ENCODE measurements around the gene KIAA1614.

Gene KIAA1614

DNA sequence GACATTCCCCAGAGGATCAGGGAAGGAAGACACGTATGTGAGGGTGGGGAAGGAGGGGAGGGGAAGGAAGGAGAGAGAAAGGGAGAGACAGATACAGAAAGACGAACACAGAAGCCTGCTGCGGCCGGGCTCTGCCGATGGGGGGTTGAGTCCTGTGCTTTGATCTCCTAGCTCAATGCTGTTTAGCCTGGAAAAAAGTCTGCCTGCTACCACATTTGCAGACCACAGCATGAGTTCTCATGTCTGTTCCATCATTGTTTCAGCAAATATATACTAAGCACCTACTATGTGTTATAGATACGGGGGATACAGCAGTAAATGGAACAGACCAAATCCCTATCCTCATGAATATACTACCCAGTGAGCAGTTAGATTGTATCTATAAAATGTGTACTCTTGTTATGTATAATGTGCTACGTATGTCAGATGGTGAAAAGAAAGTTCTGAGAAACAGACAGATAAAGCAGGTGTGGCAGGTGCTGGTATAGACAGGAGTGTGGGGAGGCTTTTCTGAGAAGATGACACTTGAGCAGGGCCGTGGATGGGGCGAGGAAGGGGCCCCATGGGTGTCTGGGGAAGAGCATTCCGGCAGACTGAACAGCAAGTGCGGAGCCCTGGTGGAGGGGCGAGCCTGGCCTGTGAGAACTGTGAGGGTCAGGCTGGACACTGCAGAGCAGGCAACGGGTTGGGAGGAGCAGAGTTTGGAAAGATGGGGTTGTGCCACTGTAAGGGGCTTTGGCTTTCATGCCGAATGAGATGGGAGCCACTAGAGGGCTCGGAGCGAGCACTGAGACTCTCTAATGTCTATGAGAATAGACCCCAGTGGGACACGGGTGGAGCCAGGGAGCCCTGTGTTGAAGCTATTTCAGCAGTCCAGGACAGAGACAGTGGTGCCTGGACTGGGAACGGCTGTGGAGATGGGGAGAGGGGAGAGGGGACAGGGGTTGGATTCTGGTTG, 34.1 kb downstream of the KIAA1614 start:
- no peak for DNase-seq (ENCODE audit: low read depth)
- no peak overlapping the region for H3K4me3 ChIP-seq (replicated peaks; ENCODE audit: low read depth, low read length)
- TF ChIP-seq, protein P1, sequence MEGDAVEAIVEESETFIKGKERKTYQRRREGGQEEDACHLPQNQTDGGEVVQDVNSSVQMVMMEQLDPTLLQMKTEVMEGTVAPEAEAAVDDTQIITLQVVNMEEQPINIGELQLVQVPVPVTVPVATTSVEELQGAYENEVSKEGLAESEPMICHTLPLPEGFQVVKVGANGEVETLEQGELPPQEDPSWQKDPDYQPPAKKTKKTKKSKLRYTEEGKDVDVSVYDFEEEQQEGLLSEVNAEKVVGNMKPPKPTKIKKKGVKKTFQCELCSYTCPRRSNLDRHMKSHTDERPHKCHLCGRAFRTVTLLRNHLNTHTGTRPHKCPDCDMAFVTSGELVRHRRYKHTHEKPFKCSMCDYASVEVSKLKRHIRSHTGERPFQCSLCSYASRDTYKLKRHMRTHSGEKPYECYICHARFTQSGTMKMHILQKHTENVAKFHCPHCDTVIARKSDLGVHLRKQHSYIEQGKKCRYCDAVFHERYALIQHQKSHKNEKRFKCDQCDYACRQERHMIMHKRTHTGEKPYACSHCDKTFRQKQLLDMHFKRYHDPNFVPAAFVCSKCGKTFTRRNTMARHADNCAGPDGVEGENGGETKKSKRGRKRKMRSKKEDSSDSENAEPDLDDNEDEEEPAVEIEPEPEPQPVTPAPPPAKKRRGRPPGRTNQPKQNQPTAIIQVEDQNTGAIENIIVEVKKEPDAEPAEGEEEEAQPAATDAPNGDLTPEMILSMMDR (IDR thresholded peaks at IDR 0.05; ENCODE audit: low read length, missing control alignments): no peak

DNA sequence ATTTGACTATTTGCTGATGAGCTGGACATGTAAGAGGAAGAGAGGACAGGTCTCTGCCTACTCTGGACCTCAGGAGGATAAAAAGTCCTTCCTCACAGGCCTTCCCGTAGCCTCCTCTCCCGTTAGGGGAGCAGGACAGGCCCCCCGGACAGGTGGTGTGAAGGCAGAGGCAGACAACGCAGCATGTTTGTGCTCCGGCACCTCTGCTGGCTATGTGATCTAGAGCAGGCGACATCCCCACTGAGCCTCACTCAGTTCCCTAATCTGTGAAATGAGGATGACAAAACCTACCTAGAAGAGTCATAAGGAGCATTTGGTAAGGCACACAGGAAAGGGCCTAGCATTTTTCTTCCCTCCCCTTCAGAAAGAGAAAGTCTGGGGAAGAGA, 34.8 kb downstream of the KIAA1614 start:
- TF ChIP-seq, protein P1 (IDR thresholded peaks at IDR 0.05; ENCODE audit: low read length, missing control alignments): no peak
- DNase-seq (ENCODE audit: low read depth): no peak
- no peak overlapping the region for H3K4me3 ChIP-seq (replicated peaks; ENCODE audit: low read depth, low read length)

DNA sequence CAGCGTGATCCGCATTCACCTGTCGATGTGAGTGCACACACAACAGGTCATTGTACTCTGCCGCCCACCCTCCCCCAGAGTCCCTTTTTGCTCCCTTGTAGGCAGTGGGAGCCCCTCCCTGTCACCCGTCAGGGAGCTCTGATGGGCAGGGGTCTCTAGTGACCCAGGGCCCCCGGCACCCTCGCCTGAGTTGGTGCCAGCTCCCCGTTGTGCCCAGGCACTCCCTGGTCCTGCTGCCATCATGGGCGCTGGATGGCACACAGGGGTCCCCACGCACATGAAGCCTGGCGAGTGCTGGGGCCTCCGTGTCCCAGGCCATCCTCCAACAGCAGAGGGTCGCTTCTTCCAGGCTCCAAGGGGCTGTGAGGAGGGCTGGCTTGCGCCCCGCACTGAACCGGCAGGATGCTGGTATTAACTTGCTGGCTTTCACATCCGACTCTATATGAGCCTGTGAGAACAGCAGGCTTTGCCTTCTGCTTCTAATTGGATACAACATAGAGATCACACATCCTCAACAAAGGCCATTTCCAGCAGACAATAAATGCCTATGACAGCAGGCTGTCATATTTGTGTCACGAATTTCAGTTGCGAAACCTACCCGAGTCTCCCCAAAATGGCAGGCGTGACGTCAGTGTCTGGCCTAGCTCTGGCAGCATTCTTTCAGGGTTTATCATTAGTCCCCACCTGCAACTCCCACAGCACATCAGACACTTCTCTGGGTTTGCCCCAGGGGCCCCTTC, 35.4 kb downstream of the KIAA1614 start:
- TF ChIP-seq, protein P1 (IDR thresholded peaks at IDR 0.05; ENCODE audit: low read length, missing control alignments): no peak
- DNase-seq (ENCODE audit: low read depth): peak; percentile 51
- no peak overlapping the region for H3K4me3 ChIP-seq (replicated peaks; ENCODE audit: low read depth, low read length)

DNA sequence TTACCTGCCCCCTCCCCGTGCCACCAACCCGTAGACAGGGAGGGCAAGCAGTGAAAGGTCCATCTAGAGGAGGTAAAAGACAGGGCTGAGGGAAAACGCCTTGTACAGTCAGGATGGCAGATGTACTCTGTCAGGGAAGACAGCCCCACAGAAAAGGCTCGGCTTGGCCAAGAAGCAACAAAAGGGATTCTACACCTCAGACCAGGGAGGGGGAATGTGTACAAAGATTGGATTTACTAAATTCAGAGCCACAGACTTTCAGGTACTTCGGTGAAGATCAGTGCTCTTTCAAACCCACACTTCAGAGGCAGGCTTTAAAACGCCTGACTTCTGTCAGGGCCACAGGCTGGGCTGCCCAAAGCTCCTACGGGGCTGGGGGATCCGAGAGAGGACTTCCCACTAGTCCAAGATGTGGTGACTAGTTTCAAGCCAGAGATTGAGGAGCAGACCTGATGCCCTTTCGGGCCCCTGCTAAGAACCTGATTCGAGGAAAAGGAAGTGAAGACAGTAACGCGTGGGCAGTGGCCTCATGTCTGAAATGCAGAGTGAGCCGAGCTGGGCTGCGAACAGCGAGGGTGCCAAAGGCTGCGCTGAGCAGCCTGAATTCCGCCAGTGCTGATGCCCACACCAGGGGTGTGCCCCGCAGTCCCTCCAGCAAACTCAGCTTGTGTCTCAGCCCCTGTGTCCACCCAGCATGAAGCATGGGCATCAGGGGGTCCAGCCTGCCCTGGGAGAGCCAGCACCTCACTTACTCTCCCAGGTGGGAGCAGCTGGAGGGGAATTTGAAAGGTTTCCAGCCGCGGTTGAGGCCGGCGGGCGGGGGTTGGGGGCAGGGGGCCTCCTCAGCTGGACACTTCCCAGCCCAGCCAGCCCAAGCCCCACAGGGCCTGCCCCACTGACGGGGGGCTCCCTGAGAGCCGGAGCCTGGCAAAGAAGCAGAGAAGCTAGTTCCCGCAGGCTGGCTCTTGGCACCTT, 36.2 kb downstream of the KIAA1614 start:
- DNase-seq (ENCODE audit: low read depth): peak; percentile 20
- TF ChIP-seq, protein P1 (IDR thresholded peaks at IDR 0.05; ENCODE audit: low read length, missing control alignments): no peak
- no peak overlapping the region for H3K4me3 ChIP-seq (replicated peaks; ENCODE audit: low read depth, low read length)

DNA sequence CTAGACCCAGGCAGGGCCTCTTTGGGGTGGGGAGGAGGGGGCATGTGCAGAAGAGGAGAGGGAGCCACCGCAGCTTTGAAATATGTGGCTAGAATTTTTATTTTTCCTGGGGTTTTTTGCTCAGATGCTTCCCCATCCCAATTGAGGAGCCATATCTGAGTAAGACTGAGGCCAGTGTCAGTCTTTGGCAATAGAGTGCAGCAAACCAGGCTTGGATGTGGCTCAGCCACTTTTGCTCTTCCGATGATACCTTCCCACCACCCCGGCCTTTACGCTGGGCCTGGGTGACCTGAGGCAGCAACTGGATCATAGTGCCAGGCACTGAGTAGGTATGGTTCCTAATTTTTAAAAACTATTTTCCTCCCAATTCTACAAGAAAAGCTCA, 36.9 kb downstream of the KIAA1614 start:
- no peak for DNase-seq (ENCODE audit: low read depth)
- no peak overlapping the region for H3K4me3 ChIP-seq (replicated peaks; ENCODE audit: low read depth, low read length)
- TF ChIP-seq, protein P1 (IDR thresholded peaks at IDR 0.05; ENCODE audit: low read length, missing control alignments): no peak

DNA sequence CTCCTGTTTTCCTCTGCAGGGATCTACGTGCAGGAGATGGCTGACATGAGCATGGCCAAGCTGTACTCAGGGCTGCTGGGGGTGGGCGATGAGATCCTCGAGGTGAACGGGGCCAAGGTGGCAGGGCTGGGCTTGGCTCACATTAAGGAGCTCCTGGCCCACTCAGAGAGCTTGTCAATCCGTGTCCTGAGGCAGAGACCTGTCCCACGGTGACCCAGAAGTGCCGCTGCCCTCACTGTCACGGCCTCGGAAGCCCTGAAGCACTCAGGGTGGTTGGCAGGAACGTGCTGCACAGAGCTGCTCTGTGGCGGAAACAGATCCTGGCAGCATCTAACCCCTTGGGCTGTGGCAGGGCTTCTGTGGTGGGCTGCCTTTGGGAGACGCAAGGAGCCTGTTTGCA, 37.6 kb downstream of the KIAA1614 start:
- TF ChIP-seq, protein P1 (IDR thresholded peaks at IDR 0.05; ENCODE audit: low read length, missing control alignments): no peak

More for the DNA sequence above, 37.6 kb downstream of the KIAA1614 start:
- DNase-seq (ENCODE audit: low read depth): no peak
- H3K4me3 ChIP-seq (replicated peaks; ENCODE audit: low read depth, low read length): no peak overlapping the region

Measured in fibroblast of pulmonary artery (primary cell).